GM12873 (cell line): ENCODE measurements around the gene CMTR1.

Experiments used
- CTCF ChIP-seq: IDR thresholded peaks from 2 replicates; pipeline ENCODE4 v1.5.1; 2012; ENCODE audit warnings: low read depth, mild to moderate bottlenecking, moderate library complexity, low read length, control low read depth; ENCODE audit not compliant: insufficient read depth; ENCODE audit errors: missing control alignments

The CMTR1 gene

DNA sequence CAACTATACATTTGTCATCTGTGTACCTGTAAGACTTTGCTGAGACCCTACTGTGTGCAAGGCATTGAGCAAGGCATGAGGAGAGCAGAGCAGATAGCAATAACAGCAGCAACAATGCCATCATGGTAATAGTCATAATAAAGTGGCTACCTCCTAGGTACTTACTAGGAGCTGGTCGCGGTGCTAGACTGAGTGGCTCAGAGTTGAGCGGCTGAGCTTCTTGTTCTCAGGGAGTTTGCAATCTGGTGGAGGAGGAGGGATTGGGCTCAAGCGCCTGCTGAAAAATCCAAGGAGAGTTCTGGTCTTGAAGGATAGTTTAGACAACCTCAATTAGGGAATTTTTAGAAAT, 91.9 kb downstream of the CMTR1 start:
- no peak for TF ChIP-seq CTCF

DNA sequence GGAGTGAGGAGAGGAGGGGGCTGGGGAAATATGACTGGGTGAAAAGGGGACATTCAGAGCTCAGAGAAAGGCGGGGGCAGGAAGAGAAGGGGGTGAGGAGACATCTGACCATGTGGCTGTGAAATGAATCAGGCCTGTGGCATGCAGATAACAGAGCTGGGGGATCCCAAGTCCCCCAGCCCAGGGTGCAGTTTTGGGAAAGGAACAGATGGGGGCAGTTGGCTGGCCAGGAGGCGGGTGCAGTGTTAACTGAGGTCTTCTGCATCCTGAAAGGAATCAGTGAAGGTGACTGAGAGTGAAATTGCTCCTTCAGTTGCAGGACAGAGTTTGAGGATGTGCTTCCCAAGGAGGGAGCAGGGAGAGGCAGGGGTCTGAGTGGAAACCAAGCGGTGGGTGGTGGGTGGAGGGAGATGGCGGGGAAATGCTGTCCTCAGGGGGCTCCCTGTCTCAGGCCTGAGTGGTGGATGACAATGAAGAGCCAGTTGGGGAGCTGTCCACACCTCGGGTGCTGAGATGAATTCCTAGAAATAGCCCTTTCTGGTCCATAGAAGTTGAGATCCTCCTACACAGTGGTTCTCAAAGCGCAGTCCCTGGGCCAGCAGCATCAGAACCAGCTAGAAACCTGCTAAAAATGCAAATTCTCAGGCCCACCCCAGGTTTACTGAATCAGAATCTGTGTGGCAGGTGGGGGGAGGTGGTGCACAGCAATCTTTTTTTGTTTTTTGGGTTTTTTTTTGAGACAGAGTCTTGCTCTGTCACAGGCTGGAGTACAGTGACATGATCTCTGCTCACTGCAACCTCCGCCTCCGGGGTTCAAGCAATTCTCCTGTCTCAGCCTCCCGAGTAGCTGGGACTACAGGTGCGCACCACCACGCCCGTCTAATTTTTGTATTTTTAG, 92.7 kb downstream of the CMTR1 start:
- TF ChIP-seq CTCF = peak; percentile 6

- TF ChIP-seq CTCF = no peak
Measured at GRCh38 chr6:37528541-37528940, 95.5 kb downstream of the CMTR1 start.

- TF ChIP-seq CTCF = no peak
Measured at GRCh38 chr6:37530297-37530696, 97.3 kb downstream of the CMTR1 start.

- no peak for TF ChIP-seq CTCF
Measured at GRCh38 chr6:37531026-37531425, 98.0 kb downstream of the CMTR1 start.
